Mammary epithelial cell (primary cell): ENCODE measurements around the gene PRR5.

ENCODE experiments used
- EZH2 ChIP-seq: IDR thresholded peaks from 2 replicates; pipeline ENCODE4 v1.6.1; 2012; ENCODE audit warnings: low read length, inconsistent platforms, borderline replicate concordance
- TF ChIP-seq, protein P1 (sequence below), 2 donors: IDR thresholded peaks in 1 of 2; conservative IDR thresholded peaks in 1 of 2; 2 replicates each; pipeline ENCODE4 v1.5.1; 2011 to 2012; ENCODE audit warnings: inconsistent platforms in 2 of 2, low read length in 2 of 2, mild to moderate bottlenecking in 2 of 2, control low read depth in 1 of 2, low read depth in 1 of 2; ENCODE audit not compliant: insufficient read depth in 1 of 2; ENCODE audit errors: extremely low read depth in 1 of 2

DNA sequence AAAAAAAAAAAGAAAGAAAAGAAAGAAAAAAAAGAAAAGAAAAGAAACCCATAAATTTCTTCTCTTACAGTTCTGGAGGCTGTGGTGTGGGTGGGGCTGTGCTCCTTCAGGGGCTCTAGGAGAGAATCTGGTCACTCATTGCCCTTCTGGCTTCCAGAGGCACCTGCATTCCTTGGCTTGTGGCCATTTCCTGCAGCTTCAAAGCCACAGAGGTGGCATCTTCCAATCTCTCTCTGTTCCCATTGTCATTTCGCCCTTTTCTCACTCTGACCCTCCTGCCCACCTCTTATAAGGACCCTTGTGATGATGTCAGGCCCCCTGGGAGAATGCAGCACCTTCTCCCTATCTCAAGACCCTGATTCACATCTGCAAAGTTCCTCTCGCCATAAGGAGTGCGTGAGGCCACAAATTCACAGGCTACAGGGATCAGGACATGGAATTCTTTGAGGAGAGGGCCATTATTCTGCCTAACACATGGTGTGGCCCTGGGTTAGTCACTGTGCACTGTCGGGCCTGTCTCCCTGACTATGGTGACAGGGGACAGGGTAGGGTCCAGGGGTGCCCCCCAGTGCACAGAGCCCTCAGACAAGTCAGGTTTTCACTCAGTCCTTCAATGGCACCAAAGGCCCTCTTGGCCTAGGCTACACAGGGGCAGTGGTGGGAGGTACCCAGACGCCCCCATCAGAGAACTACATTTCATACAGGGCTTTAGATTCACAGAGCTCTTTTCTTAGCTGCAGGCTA, 38.6 kb upstream of the PRR5 start:
- no peak for TF ChIP-seq EZH2
- TF ChIP-seq, protein P1, sequence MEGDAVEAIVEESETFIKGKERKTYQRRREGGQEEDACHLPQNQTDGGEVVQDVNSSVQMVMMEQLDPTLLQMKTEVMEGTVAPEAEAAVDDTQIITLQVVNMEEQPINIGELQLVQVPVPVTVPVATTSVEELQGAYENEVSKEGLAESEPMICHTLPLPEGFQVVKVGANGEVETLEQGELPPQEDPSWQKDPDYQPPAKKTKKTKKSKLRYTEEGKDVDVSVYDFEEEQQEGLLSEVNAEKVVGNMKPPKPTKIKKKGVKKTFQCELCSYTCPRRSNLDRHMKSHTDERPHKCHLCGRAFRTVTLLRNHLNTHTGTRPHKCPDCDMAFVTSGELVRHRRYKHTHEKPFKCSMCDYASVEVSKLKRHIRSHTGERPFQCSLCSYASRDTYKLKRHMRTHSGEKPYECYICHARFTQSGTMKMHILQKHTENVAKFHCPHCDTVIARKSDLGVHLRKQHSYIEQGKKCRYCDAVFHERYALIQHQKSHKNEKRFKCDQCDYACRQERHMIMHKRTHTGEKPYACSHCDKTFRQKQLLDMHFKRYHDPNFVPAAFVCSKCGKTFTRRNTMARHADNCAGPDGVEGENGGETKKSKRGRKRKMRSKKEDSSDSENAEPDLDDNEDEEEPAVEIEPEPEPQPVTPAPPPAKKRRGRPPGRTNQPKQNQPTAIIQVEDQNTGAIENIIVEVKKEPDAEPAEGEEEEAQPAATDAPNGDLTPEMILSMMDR (conservative IDR thresholded peaks at IDR 0.05 in 1 of 2, IDR thresholded peaks at IDR 0.05 in 1 of 2; ENCODE audit: extremely low read depth in 1 of 2, insufficient read depth in 1 of 2, low read depth in 1 of 2, low read length in 2 of 2): no peak
